Neural crest cell (in vitro differentiated cells): ENCODE measurements around the gene HTRA1. TPM values are rescaled to one million over a fixed set of nuclear protein-coding genes. Genes with fewer than 3 reads are reported as not detected.

Source experiments
- DNase-seq: peaks from one replicate; pipeline ENCODE4 v3.0.0; 2021; ENCODE audit warnings: low read depth, mixed read lengths, low spot score
- H3K27ac Mint-ChIP-seq: one replicate; pipeline ENCODE4 v1.8.0; 2021; ENCODE audit warnings: mild to moderate bottlenecking, mixed read lengths; ENCODE audit not compliant: unreplicated experiment
- H3K27me3 Mint-ChIP-seq: 2 replicates; pipeline ENCODE4 v1.8.0; 2021; ENCODE audit warnings: low read depth, mild to moderate bottlenecking, mixed read lengths
- H3K36me3 Mint-ChIP-seq: 2 replicates; pipeline ENCODE4 v1.8.0; 2021; ENCODE audit warnings: low read depth, mild to moderate bottlenecking, mixed read lengths
- H3K4me1 Mint-ChIP-seq: 2 replicates; pipeline ENCODE4 v1.8.0; 2021; ENCODE audit warnings: mixed read lengths
- H3K4me3 Mint-ChIP-seq: one replicate; pipeline ENCODE4 v1.8.0; 2021; ENCODE audit warnings: mild to moderate bottlenecking, mixed read lengths
- H3K9me3 Mint-ChIP-seq: 2 replicates; pipeline ENCODE4 v1.8.0; 2021; ENCODE audit warnings: mixed read lengths
- CTCF ChIP-seq: fragments of 200-600 bp; sonication (generic); conservative IDR thresholded peaks from 2 replicates; pipeline ENCODE4 v1.5.0; 2021; ENCODE audit warnings: antibody characterized with exemption, mild to moderate bottlenecking
- long read RNA-seq: library from polyadenylated mRNA; unstranded; transcript quantifications from one replicate; pipeline ENCODE4 v2.0.0, GENCODE V29; 2020
- total RNA-seq: library from RNA; stranded (reverse); gene quantifications from 2 replicates; pipeline ENCODE4 v1.2.1, GENCODE V29; 2021

Gene HTRA1
- 8.2 and 9.0 TPM in 2 replicates for total RNA-seq
- long read RNA-seq, partial matches to known transcripts = 0 of 1 reads
- long read RNA-seq, other reads (novel, unspliced or antisense) = 1 of 1 reads

GRCh38 chr10:122461367-122461728 is at the start of gene HTRA1:
Gene HTRA1 (plus strand): TSS chr10:122461553. CDS start chr10:122461653, 100 bp downstream.
- peak; percentile 43 for DNase-seq
- no peak within 1 kb of the TSS for H3K27ac Mint-ChIP-seq
- no peaks in the 10 kb centered on the region for H3K9me3 Mint-ChIP-seq
- peaks cover 14% of the 10 kb centered on the region for H3K4me1 Mint-ChIP-seq
- no peaks in the 10 kb centered on the region for H3K36me3 Mint-ChIP-seq
- peak within 1 kb of the TSS; percentile 87 for H3K4me3 Mint-ChIP-seq
- TF ChIP-seq CTCF = no peak
- peaks cover 71% of the 10 kb centered on the region for H3K27me3 Mint-ChIP-seq

DNA sequence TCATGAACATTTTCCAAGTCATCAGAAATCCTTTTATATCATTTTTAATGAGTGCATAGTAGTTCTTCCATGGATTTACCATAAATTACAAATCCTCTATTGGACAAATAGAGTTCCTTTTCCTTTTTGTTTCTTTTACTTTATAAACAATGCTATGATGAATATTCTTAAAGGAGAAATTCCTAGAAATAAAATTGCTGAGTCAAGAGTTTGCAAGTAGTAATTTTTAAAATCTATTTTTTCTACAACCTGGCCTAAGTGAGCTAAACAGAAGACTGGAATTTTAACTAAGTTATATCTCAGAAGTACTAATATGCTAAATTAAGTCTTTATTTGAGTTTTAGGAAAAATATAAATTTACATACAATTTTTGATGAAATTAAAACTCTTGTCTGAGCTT is 48.0 kb upstream of the HTRA1 start:
- Mint-ChIP-seq H3K9me3 (no peaks in the 10 kb centered on the region), H3K36me3 (peaks cover 11% of the 10 kb centered on the region), H3K27me3 (no peaks in the 10 kb centered on the region), H3K27ac (no peak overlapping the region), H3K4me3 (no peak overlapping the region), H3K4me1 (no peaks in the 10 kb centered on the region)
- no peak for TF ChIP-seq CTCF
- DNase-seq = no peak

DNA sequence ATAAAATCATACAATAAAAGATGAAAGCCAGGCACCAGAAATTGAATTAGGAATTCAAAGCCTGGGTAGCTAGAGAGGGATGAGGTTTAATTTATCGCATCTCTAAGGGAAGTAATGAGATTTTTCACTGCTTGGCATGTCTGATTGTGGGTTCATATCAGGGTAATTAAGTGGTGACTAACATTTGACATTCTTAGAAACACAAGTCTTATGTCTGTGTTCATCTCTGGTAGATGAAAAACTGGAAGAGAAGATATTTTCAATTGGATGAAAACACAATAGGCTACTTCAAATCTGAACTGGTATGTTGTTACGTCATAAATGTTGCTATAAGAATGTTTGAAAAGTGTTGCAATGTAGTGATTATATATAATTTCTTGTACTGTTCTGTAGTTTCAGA is 43.7 kb upstream of the HTRA1 start:
- no peak overlapping the region for H3K4me3 Mint-ChIP-seq
- H3K27ac Mint-ChIP-seq = no peak overlapping the region
- no peaks in the 10 kb centered on the region for H3K4me1 Mint-ChIP-seq

GRCh38 chr10:122419016-122419415 is 42.3 kb upstream of the HTRA1 start:
- Mint-ChIP-seq H3K27ac (no peak overlapping the region), H3K9me3 (no peaks in the 10 kb centered on the region), H3K4me3 (no peak overlapping the region), H3K36me3 (peaks cover 4% of the 10 kb centered on the region), H3K27me3 (no peaks in the 10 kb centered on the region), H3K4me1 (no peaks in the 10 kb centered on the region)
- no peak for DNase-seq
- no peak for TF ChIP-seq CTCF

More for the DNA sequence above, 43.7 kb upstream of the HTRA1 start:
- H3K9me3 Mint-ChIP-seq = no peaks in the 10 kb centered on the region
- TF ChIP-seq CTCF = no peak
- peaks cover 4% of the 10 kb centered on the region for H3K36me3 Mint-ChIP-seq
- no peaks in the 10 kb centered on the region for H3K27me3 Mint-ChIP-seq
- DNase-seq = no peak

GRCh38 chr10:122419876-122420623 is 41.3 kb upstream of the HTRA1 start:
- no peaks in the 10 kb centered on the region for H3K27me3 Mint-ChIP-seq
- H3K27ac Mint-ChIP-seq = no peak overlapping the region
- TF ChIP-seq CTCF = no peak
- H3K4me3 Mint-ChIP-seq = no peak overlapping the region
- H3K4me1 Mint-ChIP-seq = no peaks in the 10 kb centered on the region
- DNase-seq = no peak
- peaks cover 4% of the 10 kb centered on the region for H3K36me3 Mint-ChIP-seq
- H3K9me3 Mint-ChIP-seq = no peaks in the 10 kb centered on the region
